ENCODE results near the gene GOSR1.
"Not testable (repeated sequence)": the region's sequence is repeated elsewhere in the genome, so short reads cannot be mapped to it uniquely, and the experiment has no call there.

The GOSR1 gene

DNA sequence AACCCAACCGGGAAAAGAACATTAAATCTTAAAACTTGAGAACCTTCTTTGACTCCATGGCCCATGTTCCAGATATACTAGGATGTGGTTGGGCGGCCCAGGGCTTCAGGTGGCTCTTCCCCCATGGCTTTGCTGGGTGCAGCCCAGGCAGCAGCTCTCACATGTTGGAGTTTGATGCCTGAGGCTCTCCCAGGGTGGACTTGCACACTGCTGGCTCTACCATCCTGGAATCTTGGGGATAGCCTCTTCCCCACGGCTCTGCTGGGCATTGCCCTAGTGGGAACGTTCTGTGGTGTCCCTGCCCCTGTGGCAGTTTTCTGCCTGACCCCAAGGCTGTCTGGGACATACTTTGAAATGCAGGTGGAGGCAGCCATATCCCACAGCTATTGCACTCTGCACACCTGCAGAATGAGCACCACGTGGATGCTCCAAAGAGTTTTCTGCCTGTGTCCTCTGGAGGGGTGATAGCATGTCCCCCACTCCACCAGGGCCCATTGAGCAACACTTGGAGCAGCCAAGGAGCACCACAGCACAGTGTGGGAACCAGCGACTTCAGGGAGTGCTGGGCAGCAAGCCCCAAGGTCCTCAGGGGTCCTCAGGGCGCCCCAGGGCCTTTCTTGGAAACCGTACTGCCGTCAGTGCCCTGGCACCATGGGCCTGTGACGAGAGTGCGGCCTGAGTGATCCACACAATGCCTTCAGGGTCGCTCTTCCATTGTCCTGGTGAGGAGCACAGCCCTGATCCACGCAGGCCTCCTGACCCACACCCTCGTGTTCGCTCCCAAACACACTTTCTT lies 70.8 kb downstream of the GOSR1 start:
- DNase-seq = no peak

DNA sequence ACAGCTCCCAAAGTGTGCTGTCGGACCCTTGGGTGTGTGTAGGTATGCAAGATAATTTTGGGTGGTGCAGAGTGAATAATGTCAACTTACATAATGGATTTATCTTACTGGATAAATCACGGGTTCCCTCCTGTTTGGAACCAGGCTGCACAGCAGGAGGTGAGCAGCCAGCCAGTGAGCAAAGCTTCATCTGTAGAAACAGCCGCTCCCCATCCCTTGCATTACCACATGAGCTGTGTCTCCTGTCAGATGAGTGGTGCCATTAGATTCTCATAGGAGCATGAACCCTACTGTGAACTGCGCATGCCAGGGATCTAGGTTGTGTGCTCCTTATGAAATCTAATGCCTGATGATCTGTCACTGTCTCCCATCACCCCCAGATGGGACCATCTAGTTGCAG lies 72.0 kb downstream of the GOSR1 start:
- DNase-seq = not testable (repeated sequence)

DNA sequence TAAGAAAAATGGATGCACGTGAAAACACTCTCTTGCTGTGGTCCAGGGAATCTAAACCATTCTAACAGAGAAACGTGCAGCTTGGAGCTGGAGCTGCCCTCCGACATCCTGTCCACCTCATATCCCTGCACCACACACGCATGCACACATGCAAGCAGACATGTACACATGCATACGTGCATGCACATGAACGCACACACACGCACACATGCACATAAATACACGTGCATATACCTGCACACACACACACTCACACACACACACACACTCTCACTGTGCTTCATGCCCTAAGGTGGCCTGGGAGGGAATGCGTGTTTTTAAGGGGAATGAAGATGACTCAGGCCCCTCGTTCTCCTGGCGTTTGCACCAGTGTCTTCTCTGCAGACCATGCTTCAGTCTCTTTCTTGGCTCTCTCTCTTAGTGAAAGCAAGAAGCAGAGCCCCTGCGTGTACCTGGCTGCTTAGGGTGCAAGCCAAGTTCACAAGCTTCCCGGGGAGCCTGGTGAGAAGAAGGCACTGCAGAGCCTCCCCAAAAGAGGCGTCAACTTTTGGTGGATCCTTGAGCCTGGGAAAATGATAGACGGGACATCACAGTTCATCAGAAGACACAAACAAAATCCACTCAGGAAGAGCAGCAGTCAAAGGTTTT lies 72.8 kb downstream of the GOSR1 start:
- DNase-seq = no peak

DNA sequence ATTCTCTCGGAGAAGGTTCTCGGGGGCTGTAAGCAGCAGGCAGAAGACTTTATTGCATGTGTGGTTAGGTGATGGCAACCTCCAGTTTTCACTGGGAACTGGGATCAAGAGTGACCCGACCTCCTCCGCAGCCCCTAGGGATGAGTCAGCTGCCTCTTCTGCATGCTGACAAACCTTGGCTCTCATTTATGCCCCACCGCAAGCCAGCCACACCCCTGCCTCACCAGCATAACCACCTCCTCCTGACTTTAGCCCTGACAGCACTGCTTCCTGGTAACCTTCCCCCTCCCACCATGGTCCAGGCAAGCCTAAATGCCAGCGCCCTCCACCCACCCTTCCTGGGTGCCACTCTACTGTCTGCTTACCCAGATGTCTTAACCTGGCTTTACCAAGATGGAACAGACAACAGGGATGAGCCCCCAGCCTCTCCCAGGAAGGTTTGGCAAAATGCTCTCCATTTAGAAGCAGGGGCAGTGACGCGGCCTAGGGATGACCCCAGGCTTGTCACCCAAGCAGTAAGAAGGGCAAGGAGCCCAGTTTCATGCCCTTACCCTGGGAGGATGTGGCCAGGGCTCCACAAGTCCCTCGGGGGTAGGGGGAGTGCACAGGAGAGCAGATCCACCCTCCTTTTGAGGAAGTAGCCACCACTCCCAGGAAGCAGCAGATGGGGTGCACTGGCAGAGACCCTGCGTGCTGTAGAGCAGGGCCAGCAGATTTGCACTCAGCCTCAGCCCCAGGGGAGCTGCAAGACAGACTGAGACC lies 73.5 kb downstream of the GOSR1 start:
- no peak for DNase-seq

DNA sequence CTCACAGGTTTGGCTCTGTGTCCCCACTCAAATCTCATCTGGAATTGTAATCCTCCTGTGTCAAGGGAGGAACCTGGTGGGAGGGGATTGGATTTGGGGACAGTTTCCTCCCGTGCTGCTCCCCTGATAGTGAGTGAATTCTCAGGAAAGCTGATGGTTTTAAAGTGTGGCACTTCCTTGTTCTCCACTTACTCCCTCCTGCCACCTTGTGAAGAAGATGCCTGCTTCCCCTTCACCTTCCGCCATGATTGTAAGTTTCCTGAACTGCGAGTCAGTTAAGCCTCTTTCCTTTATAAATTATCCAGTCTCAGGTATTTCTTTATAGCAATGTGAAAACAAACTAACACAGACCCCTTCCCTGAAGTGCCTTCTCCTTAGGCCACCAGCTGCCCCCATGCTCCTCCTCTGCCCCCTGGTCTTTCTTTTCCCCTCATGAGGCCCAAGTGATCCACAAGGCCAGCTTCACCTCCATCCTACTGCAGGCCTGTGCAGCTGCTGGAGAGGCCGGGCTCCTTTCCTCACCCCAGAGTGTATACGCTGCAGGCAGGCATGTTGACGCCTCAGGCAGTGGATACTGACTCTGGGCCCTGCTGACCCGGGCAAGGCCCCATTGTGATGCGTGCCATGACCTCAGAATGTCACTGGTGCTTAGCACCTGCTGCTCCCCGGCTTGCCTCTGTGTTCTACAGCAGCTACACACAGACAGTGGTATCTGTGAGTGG lies 74.2 kb downstream of the GOSR1 start:
- not testable (repeated sequence) for DNase-seq

DNA sequence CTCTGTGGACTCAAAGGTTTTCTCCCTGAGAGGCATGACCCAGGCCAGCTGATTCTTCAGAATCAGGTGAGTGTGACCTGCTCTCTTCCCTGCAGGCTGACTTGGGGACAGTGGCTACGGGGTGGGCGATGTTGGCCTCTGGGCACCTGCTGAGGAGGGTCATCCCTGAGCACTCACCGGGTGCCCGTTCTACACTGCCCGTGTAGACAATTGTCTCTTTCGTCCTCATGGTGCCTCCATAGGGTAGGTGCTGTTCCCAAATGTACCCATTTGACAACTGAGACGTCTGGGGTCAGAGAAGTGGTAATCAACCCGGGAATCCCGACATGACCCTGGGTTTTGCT lies 74.8 kb downstream of the GOSR1 start:
- DNase-seq = no peak

DNA sequence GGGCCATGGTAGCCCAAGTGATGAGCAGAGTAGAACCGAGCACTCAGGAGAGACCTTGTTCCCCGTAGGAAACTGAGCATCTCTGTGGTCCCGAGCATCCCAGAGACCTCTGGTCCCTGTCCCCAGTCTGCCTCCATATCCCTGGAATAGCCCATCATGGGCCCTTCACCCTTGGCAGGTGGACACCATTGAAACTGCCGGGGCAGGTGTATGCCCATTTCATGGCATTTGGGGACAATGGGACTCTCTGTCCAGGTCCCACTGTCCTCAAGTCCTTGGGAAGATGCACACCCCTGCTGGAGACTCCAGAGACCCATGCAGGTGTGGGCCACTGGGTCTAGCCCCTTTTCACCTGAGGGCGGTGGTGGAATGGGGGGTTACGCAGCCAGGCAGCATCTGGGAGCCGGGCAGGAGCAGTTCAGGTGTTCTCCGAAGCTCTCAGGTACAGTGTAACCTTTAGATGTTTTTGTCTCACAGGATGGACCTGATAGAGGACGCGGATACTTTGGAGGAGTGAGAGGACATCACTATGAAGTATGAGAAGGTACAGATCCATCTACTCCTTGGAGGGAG lies 75.9 kb downstream of the GOSR1 start:
- DNase-seq = no peak

DNA sequence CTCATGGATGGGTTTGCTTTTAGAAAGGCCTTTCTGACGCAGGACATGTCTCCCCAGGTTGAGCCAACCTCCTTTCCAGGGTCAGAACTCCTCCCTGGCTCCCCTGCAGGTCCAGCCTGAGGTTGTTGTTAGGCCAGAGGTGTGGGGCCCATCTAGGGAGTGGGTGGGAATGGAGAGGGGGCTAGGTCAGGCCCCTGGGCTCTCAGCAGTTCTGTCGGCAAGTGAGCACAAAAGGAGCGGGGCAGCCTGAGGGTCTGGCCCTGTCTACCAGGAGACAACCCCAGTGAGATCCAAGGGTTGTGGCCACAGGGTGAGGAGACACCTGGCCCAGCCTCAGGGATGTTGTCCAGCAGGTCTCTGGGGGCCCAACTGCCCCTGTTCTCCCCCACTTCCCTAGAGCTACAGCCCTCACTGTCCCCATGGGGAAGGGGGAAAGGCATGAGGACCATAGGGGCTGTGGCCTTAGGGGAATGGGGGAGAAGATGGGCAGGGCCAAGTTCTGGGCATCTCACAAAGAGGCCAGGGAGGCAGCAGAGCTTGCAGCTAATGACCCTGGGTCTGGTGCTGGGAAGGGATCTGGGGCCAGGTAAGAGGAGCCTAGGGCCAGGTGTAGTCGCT lies 76.7 kb downstream of the GOSR1 start:
- DNase-seq = not testable (repeated sequence)

DNA sequence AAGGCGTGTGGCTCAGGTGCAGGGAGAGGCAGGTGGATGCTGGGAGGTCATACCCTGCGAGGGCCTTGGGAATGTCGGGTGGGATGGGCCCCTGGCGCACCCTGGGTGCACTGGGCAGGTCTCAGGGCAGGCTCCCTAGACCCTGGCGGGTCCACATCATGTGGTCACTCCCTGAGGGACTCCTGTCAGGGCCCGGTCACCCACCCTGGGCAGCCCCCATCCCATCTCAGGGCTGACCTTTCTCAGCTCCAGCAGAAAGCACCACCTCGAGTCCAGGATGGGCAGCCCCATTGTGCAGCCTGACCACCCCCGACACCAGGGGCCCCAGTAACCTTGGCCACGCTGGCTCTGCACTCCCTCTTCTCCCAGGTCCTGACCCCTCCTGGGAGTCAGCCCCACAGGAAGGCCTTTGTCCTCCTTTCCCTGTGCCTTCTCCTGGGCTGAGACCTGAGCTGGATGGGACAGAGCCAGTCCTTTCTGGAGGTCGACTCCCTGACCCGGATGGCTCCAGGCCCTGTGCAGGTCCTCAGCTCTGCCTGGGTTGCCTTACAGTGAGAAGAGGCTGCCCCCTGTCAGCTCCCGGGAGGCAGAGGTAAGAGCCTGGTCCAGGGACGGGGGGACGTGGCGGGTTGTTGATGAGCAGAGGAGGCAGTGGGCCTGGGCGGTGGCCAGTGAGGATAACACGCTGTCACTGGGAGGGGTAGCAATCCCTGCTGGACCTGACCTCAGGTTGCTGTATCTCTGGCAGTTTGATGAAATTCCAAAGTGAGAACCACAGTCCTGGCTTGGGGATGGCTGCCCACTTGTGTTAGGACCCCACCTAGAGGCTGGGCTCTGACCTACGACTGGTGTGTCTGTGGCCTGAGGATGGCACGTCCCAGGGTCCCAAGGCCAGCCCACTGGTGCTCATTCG lies 77.9 kb downstream of the GOSR1 start:
- no peak for DNase-seq

DNA sequence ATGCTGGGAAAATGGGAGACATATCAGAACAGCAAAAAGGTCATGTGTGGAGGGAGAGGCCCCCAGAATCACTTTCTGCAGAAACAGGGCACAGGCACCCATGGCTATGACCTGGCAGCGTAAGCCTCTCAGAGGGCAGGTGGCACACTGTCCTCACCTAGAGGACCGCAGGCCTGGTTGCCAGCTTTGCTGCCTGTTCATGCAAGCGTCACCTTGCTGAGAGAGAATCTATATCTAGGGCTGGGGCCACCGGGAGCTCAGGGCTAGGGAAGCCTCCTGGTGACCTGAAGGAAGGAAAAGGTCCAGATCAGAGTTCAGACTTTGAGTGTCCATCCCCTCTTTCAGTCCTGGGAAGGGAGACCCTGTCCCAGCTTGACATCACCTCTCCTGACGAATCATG lies 78.7 kb downstream of the GOSR1 start:
- no peak for DNase-seq

DNA sequence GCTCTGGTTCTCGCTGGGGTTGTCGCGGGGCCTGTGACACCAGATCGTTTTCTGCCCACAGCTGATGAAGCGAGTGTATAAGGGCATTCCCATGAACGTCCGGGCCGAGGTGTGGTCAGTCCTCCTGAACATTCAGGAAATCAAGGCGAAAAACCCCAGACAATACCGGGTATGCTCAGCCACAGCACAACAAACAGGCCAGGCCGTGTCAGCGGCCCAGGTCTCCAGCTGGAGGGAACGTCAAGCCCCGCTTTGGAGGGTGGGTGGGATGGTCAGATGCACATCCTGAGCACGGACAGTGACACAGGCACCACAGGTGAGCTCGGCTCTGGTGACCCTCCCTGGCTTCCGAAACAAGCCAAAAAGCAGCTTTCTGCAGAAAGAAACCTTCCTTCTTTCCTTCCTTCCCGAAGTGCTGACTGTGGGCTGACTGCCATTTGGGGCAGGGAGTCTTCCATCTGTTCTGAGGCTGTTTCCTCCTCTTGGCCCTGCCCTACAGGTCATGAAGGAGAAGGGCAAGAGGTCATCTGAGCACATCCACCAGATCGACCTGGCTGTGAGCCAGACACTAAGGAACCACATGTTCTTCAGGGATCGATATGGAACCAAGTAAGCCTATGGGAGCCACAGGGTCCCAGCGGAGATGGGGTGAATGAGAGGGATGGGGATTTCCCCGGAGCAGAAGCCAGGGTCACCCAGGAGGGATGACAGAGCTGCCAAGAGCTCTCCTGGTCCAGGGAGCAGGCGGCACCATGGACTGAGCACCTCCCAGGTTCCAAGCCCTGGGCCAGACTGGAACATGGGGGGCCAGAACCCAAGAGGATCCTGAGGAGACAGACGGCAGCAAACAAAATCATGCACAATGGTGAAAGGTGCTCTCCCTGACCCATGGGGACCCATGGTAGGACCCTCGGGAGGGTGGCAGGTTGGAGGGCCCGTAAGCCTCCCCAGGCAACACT lies 79.4 kb downstream of the GOSR1 start:
- no peak for DNase-seq

DNA sequence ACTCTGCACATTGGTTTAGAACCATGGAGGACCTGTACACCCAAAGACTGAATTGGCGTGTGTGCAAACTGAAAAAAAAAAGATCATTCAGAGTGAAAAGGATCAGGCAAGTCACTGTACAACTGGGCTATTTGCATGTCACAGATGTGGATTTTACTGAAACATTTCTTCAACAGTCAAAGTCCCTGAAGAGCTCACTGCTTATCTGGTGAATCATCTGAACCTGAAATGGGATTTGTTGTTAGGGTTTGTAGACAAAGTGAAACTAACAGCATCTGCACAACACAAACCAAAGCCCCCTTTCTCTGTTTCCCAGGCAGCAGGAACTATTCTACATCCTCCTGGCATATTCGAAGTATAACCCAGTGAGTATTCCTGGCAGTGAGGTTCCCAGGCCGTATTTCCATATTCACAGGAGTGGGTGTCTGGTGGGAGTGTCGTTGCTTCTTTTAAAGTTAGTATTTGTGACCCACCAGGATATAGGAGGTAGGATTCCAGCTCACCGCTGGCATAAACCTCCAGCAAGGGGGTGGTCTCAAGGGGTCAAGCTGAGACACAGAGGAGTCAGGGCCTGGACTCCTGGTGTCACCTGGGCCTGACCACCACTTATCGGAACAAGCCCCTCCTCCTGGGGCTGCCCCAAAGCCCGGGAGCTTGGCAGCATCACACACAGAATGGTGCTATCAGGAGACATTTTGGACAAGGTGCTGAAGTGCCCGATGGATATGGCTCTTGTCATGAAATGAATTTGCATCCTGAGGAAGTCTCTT lies 80.9 kb downstream of the GOSR1 start:
- no peak for DNase-seq

DNA sequence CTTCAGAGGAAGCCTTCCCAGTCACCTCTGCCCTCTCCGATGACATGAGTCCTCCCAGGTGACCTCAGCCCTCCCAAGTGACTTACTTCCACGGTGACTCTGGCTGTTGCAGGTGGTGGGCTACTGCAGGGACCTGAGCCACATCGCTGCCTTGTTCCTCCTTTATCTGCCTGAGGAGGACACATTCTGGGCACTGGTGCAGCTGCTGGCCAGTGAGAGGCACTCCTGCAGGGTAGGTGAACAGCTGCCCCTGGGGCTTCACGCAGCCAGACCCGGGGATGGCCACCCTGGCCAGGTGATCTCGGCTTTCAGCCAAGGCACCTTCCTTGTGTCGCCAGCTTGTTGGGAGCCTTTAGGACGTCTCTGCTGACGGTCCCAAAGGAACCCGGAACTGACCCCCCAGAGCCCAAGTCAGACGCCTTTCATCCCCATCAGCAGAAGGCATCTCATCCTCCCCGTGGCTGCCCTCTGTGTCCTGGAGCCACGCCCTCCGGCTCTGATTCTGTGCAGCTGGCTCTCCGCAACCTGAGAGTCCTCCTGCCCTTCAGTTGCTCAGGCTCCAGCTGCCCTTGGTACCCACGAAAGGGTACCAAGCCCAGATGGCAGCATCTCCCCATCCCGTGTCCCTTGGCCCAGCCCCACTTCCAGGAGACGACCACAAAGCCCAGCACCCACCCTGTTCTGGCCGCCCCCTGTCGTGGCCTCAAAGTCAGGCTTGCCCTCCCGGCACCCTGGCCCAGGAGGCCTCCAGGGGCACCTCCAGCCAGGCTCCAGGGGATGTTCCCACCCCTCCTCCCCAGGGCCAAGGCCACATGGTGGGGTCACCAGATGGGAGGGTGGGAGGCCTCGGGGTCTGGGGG lies 81.7 kb downstream of the GOSR1 start:
- no peak for DNase-seq

DNA sequence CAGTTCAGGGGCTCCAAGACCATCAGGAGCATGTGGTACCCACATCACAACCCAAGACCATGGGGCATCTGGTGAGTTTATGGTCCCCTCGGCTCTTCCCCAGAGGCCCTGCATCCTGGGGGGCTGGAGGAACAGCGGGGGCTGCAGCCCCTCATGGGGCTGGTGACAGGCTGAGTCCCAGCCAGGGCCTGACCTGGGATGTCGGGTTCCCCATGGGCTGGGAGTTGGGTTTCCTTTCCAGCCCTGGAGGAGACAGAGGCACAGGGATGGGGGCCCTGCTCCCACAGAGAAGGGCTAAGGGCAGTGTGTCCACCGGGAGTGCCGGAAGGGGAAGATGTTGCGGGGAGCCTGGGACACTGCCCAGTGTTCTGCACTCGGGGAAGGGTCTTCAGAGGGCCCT lies 82.4 kb downstream of the GOSR1 start:
- no peak for DNase-seq

DNA sequence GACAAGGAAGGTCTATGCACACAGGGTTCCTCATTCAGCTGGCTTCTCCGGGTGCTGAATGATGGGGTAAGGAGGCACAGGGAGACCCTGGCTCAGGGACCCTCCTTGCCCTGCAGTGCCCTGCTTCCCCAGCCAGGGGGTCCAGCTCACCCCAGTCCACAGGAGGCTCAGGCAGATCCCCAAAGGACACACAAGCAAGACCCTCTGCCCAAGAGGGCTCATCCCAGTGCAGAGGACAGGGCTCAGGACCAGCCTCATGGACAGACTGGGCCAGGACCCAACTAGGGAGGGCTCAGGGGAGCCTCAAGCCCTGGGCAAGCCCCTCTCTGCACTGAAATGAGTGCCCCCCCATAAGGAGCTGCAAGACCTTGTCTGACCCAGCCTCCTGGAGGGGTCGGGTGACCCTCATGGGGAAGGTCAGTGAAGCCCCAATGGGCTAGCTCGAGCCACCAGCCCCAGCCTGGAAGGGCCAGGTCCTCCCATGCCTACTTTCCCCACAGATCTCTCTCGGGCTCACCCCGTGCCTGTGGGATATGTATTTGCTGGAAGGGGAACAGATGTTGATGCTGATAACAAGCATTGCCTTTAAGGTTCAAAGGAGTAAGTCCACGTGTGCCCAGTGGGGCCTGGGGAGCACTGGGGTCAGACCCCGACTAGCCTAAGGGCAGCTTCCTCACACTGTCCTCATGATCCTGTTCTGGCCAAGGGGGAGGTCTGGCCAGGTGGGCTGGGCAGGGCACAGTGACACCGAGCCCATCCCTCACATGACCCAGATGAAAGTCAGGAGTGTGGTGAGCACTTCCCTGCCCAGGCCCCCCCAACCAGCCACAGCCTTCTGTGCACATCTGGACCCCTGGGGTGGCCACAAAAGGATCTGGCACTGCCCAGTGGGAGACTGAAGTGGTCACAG lies 83.2 kb downstream of the GOSR1 start:
- not testable (repeated sequence) for DNase-seq

DNA sequence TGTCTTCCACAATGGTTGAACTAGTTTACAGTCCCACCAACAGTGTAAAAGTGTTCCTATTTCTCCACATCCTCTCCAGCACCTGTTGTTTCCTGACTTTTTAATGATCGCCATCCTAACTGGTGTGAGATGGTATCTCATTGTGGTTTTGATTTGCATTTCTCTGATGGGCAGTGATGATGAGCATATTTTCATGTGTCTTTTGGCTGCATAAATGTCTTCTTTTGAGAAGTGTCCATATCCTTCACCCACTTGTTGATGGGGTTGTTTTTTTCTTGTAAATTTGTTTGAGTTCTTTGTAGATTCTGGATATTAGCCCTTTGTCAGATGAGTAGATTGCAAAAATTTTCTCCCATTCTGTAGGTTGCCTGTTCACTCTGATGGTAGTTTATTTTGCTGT lies 84.6 kb downstream of the GOSR1 start:
- DNase-seq = not testable (repeated sequence)
